Neural cell (in vitro differentiated cells): ENCODE data around the gene PITPNB.

Experiments used
- EZH2 ChIP-seq: fragments of 200-600, 300-800 bp; shearing (Covaris generic), sonication (generic); IDR thresholded peaks from 2 replicates; pipeline ENCODE4 v1.6.1; 2014; ENCODE audit warnings: antibody characterized with exemption, low read length, borderline replicate concordance, mild to moderate bottlenecking; ENCODE audit not compliant: insufficient read depth, poor library complexity, severe bottlenecking
- MXI1 ChIP-seq: fragments of 450-650 bp; conservative IDR thresholded peaks from 2 replicates; pipeline ENCODE4 v1.6.1; 2014; ENCODE audit warnings: antibody characterized with exemption, mild to moderate bottlenecking; ENCODE audit not compliant: poor library complexity, severe bottlenecking
- POLR2AphosphoS5 ChIP-seq: IDR thresholded peaks from 2 replicates; pipeline ENCODE4 v1.6.1; 2012
- RAD21 ChIP-seq: fragments of 450-650 bp; conservative IDR thresholded peaks from 2 replicates; pipeline ENCODE4 v1.6.1; 2014; ENCODE audit warnings: antibody characterized with exemption, mild to moderate bottlenecking, moderate library complexity
- SMC3 ChIP-seq: fragments of 450-650 bp; conservative IDR thresholded peaks from 2 replicates; pipeline ENCODE4 v1.6.1; 2014; ENCODE audit warnings: antibody characterized with exemption, mild to moderate bottlenecking, moderate library complexity; ENCODE audit not compliant: poor library complexity
- TAF1 ChIP-seq: IDR thresholded peaks from 2 replicates; pipeline ENCODE4 v1.6.1; 2012; ENCODE audit warnings: low read depth
- TF ChIP-seq, protein P1 (sequence below): IDR thresholded peaks from 2 replicates; pipeline ENCODE4 v1.6.1; 2012; ENCODE audit warnings: borderline replicate concordance
- TF ChIP-seq, protein P2 (sequence below): fragments of 450-650 bp; IDR thresholded peaks from 2 replicates; pipeline ENCODE4 v1.5.1; 2014; ENCODE audit warnings: antibody characterized with exemption, mild to moderate bottlenecking, moderate library complexity; ENCODE audit not compliant: poor library complexity, severe bottlenecking

DNA sequence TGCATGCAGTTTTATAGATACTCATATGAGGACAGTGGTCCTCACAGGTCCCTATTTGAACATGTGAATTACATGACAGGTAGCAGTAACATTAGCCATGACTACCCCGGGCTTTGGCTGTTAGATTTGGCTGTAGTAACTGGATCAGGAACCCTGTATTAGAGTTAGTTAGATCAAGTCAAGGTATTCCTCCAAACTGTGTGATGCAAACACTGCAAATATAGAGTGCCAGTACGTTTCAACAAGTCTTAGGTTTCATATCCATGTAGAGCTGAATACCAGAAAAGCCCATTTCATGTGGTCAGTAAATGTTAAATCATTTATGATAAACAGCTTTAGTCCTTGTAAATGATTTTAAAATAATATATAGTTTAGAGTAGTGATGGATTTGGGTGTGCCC is 29.5 kb upstream of the PITPNB start:
- TF ChIP-seq, protein P1, sequence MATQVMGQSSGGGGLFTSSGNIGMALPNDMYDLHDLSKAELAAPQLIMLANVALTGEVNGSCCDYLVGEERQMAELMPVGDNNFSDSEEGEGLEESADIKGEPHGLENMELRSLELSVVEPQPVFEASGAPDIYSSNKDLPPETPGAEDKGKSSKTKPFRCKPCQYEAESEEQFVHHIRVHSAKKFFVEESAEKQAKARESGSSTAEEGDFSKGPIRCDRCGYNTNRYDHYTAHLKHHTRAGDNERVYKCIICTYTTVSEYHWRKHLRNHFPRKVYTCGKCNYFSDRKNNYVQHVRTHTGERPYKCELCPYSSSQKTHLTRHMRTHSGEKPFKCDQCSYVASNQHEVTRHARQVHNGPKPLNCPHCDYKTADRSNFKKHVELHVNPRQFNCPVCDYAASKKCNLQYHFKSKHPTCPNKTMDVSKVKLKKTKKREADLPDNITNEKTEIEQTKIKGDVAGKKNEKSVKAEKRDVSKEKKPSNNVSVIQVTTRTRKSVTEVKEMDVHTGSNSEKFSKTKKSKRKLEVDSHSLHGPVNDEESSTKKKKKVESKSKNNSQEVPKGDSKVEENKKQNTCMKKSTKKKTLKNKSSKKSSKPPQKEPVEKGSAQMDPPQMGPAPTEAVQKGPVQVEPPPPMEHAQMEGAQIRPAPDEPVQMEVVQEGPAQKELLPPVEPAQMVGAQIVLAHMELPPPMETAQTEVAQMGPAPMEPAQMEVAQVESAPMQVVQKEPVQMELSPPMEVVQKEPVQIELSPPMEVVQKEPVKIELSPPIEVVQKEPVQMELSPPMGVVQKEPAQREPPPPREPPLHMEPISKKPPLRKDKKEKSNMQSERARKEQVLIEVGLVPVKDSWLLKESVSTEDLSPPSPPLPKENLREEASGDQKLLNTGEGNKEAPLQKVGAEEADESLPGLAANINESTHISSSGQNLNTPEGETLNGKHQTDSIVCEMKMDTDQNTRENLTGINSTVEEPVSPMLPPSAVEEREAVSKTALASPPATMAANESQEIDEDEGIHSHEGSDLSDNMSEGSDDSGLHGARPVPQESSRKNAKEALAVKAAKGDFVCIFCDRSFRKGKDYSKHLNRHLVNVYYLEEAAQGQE = no peak
- TF ChIP-seq, protein P2, sequence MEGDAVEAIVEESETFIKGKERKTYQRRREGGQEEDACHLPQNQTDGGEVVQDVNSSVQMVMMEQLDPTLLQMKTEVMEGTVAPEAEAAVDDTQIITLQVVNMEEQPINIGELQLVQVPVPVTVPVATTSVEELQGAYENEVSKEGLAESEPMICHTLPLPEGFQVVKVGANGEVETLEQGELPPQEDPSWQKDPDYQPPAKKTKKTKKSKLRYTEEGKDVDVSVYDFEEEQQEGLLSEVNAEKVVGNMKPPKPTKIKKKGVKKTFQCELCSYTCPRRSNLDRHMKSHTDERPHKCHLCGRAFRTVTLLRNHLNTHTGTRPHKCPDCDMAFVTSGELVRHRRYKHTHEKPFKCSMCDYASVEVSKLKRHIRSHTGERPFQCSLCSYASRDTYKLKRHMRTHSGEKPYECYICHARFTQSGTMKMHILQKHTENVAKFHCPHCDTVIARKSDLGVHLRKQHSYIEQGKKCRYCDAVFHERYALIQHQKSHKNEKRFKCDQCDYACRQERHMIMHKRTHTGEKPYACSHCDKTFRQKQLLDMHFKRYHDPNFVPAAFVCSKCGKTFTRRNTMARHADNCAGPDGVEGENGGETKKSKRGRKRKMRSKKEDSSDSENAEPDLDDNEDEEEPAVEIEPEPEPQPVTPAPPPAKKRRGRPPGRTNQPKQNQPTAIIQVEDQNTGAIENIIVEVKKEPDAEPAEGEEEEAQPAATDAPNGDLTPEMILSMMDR = no peak
- TF ChIP-seq SMC3 (no peak), MXI1 (no peak), RAD21 (no peak), POLR2AphosphoS5 (no peak), EZH2 (no peak), TAF1 (no peak)
